ENCODE measurements around the gene KRT73.

The KRT73 gene

DNA sequence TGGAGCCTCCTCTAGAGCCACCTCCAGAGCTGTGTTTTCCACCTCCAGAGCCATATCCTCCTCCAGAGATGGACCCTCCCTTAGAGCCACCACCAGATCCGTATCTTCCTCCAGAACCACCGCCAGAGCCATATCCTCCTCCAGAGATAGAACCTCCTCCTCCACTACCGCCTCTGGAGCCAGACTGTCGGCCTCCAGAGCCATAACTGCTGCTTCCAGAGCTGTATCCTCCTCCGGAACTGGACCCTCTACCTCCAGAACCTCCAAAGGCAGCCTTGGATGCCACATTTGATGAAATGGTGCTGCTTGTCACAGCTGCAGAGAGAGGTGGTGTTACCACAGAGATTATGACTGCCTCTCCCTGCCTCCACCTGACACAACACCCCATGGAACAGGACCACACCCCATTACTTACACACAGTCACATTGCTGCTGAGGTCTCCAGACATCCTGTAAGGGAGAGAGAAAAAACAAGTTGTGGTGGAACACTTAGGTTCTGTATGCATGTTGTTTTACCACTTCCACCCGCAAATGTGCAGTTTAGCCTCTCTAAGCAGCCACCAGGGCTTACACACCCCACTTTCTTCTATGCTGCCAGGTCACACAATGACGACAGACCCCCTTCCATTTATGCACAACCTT is 26.9 kb upstream of the KRT73 start:
- DNase-seq: peak; percentile 44

GRCh38 chr12:52644078-52644415 is 25.7 kb upstream of the KRT73 start:
- DNase-seq: no peak

GRCh38 chr12:52643233-52644077 is 25.1 kb upstream of the KRT73 start:
- DNase-seq: no peak

DNA sequence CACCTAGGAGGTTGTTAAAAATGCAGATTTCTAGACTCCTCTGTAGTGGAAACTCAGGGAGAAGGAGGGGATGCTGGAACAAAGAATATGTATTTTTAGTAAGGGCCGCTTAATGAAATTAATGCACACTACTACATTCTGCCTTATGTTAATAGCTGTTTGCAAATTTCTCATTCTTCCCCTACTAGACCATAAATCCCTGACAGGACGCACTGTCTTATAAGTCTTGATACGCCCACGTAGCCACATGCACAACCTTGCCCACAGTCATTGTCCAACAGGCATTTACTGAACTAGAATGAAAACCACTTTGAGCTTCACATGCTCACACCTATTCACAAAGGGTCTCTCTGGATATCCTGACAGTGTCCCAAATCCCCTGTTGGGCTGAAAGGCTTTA is 23.1 kb upstream of the KRT73 start:
- no peak for DNase-seq

- DNase-seq: no peak
Measured at GRCh38 chr12:52637299-52637698, 18.9 kb upstream of the KRT73 start.

DNA sequence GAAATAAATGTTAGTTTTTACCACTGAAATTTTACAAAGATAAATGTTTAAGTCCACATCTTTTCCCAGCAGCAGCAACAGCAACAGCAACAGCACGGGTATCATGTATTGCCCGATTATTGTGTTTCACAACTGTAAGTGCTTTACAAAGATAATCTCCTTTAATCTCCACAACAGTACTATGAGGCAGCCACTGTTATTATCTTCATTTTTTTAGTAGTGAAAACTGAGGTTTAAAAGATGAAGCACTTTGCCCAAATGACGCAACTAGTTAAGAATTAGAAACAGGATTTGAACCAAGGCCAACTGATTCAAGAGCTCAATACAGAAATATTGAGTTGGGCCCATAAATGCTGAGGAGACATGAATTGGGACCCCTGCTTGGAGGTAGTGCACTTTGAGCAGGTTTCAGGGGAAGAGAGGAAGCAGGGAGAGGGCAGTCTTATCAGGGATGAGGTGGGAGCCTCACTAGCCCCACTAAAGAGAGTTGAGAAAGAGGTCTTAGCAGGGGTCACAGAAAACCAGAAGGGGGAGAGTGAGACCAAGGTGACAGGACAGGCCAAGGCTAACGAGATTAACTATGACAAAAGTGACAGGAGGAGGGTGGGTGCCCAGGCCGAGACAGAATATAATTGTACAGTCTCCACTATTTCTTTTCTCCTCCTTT is 18.4 kb upstream of the KRT73 start:
- DNase-seq: no peak

- DNase-seq: no peak
Measured at GRCh38 chr12:52636189-52636588, 17.8 kb upstream of the KRT73 start.

- DNase-seq: no peak
Measured at GRCh38 chr12:52634266-52635056, 16.1 kb upstream of the KRT73 start.

GRCh38 chr12:52633383-52633782 is 15.0 kb upstream of the KRT73 start:
- DNase-seq: no peak

DNA sequence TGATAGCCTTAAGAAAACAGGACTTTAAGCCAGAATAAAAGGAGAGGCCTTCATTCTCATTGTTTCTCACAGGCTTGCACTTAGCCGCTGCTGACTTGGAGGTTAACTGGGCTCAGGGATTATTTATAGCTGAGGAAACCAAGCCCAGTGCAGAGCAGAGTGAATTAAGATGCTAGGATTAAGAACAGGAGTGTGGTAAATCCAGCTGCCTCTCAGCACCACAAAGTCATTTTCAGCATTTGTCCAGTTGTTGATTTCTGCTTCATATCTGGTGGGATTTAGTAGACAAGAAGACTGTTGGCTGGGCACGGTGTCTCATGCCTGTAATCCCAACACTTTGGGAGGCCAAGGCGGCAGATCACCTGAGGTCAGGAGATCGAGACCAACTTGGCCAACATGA is 14.3 kb upstream of the KRT73 start:
- DNase-seq: no peak

DNA sequence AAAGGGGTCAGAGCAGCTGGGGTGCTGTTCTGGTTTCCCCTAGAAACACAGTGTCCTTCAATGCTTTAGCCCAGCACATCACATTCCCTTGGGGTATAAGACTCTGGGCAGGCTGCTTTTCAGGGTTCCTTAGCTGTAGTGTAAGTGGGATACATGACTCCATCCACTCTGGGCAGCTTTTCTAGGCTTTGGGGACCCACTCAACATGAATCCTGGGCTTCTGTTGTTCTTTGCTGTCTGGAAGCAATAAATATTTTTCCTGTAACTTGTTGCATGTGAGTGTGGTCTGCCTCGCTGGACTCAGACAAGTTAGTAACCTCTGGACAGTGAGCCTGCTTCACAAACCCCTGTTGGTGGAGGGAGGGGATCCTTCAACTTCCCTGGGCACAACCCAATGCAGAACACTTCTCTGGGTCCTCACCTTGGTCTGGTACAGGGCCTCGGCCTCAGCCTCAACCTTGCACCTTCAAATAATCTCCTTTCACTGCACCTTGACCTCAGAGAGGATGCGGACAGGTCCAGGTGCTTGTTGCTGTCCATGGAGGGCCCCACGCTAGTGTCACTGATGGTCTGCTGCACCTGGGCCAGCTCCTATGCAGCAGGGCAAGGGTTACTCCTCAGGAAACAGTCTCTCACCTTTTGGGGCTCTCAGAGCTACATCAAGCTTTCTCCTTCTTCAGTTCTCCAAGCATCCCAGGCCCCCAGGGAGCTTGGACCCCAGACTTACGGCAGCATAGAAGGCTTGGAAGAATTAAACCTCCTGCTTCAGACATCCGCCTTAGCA is 13.5 kb upstream of the KRT73 start:
- no peak for DNase-seq

GRCh38 chr12:52631264-52631663 is 12.9 kb upstream of the KRT73 start:
- no peak for DNase-seq

- DNase-seq: no peak
Measured at GRCh38 chr12:52630599-52631200, 12.3 kb upstream of the KRT73 start.

- no peak for DNase-seq
Measured at GRCh38 chr12:52630008-52630500, 11.7 kb upstream of the KRT73 start.

DNA sequence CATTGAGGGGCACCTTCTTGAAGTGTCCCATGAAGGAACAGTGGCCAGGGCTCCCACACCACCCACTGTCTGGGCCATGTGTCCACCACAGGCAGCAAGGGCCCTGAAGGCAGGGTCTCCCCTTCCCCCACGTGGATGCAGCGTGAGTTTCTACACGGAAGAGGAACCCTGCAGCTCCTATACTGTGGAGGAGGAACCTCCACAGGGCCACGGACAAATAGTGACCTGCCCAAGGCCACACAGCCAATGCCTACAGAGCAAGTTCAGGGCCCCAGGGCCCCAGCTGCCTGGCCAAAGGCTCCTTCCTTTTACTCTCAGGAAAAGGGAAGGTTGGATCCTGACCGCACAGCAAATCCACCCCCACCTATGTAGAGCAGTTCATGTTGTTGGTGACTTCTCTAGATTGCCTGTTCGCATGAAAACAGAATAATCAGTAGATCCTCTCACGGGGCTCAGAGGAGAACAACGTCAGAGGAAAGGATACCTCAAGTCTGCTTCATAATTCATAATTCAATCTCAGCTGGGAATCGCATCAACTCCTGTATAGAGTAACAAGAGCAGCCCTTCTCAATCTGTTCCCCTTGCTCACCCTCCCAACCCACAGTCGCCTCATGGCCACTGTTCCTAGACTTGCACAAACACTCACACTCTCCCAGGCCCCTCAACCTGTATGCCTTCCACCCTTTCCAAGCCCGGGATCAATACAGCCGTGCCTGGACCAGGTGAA is 11.1 kb upstream of the KRT73 start:
- no peak for DNase-seq

GRCh38 chr12:52628841-52629240 is 10.5 kb upstream of the KRT73 start:
- no peak for DNase-seq

- DNase-seq: no peak
Measured at GRCh38 chr12:52628111-52628507, 9.8 kb upstream of the KRT73 start.

GRCh38 chr12:52627395-52628110 is 9.2 kb upstream of the KRT73 start:
- no peak for DNase-seq

GRCh38 chr12:52622349-52622748 is 4.0 kb upstream of the KRT73 start:
- DNase-seq: no peak

GRCh38 chr12:52618866-52619265 is 507 bp upstream of the KRT73 start:
- DNase-seq: no peak

GRCh38 chr12:52617403-52617785 is 965 bp downstream of the KRT73 start:
- no peak for DNase-seq
